AG04450 (cell line): Measurements from ENCODE around the gene RGS6. TPM values are rescaled to one million over a fixed set of nuclear protein-coding genes. Genes with fewer than 3 reads are reported as not detected.

Experiments
- CTCF ChIA-PET: fragments of 300-600, 350-600 bp; formaldehyde crosslinking; extraction: SDS; loops from one replicate; lab custom pipeline; 2022; ENCODE audit warnings: antibody characterized with exemption, inconsistent platforms; lab: Charles Lee
- POLR2A ChIA-PET: fragments of 350-600 bp; formaldehyde crosslinking; extraction: SDS; loops from one replicate; lab custom pipeline; 2021; ENCODE audit warnings: antibody characterized with exemption, inconsistent platforms; lab: Yijun Ruan, JAX
- DNase-seq: peaks from one replicate; pipeline ENCODE4 v3.0.0-alpha.2; 2011; ENCODE audit warnings: low read depth, low spot score
- H3K27ac ChIP-seq: one replicate; pipeline ENCODE4 v1.5.1; 2012; ENCODE audit warnings: low read depth, low read length, control low read depth
- H3K27me3 ChIP-seq: one replicate; pipeline ENCODE4 v1.6.0; 2012; ENCODE audit warnings: low read length; ENCODE audit not compliant: control insufficient read depth, insufficient read depth
- H3K4me3 ChIP-seq: 2 replicates; pipeline ENCODE4 v1.5.1; 2011; ENCODE audit warnings: mild to moderate bottlenecking, low read depth, low read length, control low read depth
- H3K9me3 ChIP-seq: 2 replicates; pipeline ENCODE4 v1.5.1; 2012; ENCODE audit warnings: low read length; ENCODE audit not compliant: control insufficient read depth, insufficient read depth
- polyA plus RNA-seq: library from polyadenylated mRNA; depleted of rRNA; stranded (reverse); fragments of >200 nt; gene quantifications from 2 replicates; pipeline ENCODE4 v1.2.3, GENCODE V29; 2011
- TF ChIP-seq, protein P1 (sequence below): IDR thresholded peaks from 2 replicates; pipeline ENCODE4 v1.5.1; 2011; ENCODE audit warnings: low read depth, low read length, control low read depth, inconsistent platforms

RGS6 gene
- polyA plus RNA-seq, 1 experiment: not detected

GRCh38 chr14:71911669-71912068 lies 20.6 kb upstream of the RGS6 start:
- CTCF ChIA-PET: no interaction called here
- H3K27ac ChIP-seq: no peak overlapping the region

GRCh38 chr14:71913342-71913741 lies 18.9 kb upstream of the RGS6 start:
- Histone ChIP-seq H3K9me3 (no peaks in the 10 kb centered on the region), H3K27me3 (no peaks in the 10 kb centered on the region), H3K27ac (no peak overlapping the region), H3K4me3 (no peak overlapping the region)
- DNase-seq: no peak
- ChIA-PET POLR2A (no interaction called here), CTCF (interaction anchor here (0.5 kb wide), 1 partner anchor 9 kb away, joined by 3 read pairs; no protein-coding TSS in a partner anchor)
- TF ChIP-seq, protein P1, sequence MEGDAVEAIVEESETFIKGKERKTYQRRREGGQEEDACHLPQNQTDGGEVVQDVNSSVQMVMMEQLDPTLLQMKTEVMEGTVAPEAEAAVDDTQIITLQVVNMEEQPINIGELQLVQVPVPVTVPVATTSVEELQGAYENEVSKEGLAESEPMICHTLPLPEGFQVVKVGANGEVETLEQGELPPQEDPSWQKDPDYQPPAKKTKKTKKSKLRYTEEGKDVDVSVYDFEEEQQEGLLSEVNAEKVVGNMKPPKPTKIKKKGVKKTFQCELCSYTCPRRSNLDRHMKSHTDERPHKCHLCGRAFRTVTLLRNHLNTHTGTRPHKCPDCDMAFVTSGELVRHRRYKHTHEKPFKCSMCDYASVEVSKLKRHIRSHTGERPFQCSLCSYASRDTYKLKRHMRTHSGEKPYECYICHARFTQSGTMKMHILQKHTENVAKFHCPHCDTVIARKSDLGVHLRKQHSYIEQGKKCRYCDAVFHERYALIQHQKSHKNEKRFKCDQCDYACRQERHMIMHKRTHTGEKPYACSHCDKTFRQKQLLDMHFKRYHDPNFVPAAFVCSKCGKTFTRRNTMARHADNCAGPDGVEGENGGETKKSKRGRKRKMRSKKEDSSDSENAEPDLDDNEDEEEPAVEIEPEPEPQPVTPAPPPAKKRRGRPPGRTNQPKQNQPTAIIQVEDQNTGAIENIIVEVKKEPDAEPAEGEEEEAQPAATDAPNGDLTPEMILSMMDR: no peak

More at GRCh38 chr14:71911669-71912068, 20.6 kb upstream of the RGS6 start:
- Histone ChIP-seq H3K4me3 (no peak overlapping the region), H3K9me3 (no peaks in the 10 kb centered on the region), H3K27me3 (peaks cover 6% of the 10 kb centered on the region)
- no peak for DNase-seq
- TF ChIP-seq, protein P1: no peak
- POLR2A ChIA-PET: no interaction called here

DNA sequence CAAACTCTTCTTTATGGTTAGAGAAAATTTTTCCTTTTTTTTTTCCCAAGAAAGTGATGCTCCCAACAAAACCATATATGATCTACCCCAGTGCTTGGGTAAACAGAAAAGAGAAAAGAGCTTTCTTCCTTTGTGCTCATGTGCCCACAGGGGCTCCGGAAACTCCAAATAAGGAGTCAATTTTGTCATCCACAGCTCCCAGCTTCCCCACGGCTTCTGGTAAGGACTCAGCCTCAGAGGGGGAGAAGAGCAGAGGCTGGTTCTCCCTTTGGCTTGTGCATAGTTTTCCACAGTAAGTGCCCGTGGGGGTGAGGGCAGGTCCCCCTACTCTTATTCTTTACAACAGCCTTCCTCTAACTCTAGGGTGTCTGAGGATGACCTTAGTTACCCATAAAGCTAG lies 13.3 kb upstream of the RGS6 start:
- CTCF ChIA-PET: no interaction called here
- POLR2A ChIA-PET: no interaction called here
- Histone ChIP-seq H3K27ac (no peak overlapping the region), H3K9me3 (no peaks in the 10 kb centered on the region), H3K4me3 (no peak overlapping the region), H3K27me3 (no peaks in the 10 kb centered on the region)
- TF ChIP-seq, protein P1: no peak
- no peak for DNase-seq

DNA sequence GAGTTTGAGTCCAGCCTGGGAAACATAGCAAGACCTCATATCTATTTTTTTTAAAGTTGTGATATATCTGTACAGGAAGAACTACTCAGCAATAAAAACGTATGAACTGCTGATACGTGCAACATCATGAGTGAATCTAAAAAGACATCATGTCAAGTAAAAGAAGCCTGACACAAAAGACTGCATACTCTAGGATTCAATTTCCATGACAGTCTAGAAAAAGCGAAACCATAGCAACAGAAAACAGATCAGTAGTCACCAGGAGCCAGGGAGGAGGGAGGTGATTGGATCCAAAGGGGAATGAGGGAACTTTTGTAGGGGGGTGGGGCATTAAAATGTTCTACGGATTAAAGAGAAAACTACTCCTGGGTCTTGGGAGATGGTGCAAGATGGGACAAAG lies 8.7 kb upstream of the RGS6 start:
- Histone ChIP-seq H3K4me3 (no peak overlapping the region), H3K9me3 (no peaks in the 10 kb centered on the region), H3K27ac (no peak overlapping the region), H3K27me3 (no peaks in the 10 kb centered on the region)
- ChIA-PET CTCF (no interaction called here), POLR2A (no interaction called here)
- no peak for DNase-seq
- TF ChIP-seq, protein P1: no peak

- Histone ChIP-seq H3K4me3 (no peak overlapping the region), H3K27me3 (peaks cover 32% of the 10 kb centered on the region), H3K9me3 (no peaks in the 10 kb centered on the region), H3K27ac (no peak overlapping the region)
- POLR2A ChIA-PET: interaction anchor here (0.6 kb wide), 1 partner anchor 55 kb away, joined by 6 read pairs; no protein-coding TSS in a partner anchor
- TF ChIP-seq, protein P1: no peak
- CTCF ChIA-PET: interaction anchor here (0.6 kb wide), 1 partner anchor 1307 kb away, joined by 3 read pairs; no protein-coding TSS in a partner anchor
- DNase-seq: no peak
Measured at GRCh38 chr14:71931492-71932228, 569 bp upstream of the RGS6 start.
